ENCODE results near the gene CCDC88B. TPM values are rescaled to one million over a fixed set of nuclear protein-coding genes. Genes with fewer than 3 reads are reported as not detected.
A peak's percentile ranks its signal among the peaks of the same experiment; 100 is the strongest.

CCDC88B gene
- total RNA-seq, 2 experiments from 2014 or later, result 58.4 to 71.3 TPM

DNA sequence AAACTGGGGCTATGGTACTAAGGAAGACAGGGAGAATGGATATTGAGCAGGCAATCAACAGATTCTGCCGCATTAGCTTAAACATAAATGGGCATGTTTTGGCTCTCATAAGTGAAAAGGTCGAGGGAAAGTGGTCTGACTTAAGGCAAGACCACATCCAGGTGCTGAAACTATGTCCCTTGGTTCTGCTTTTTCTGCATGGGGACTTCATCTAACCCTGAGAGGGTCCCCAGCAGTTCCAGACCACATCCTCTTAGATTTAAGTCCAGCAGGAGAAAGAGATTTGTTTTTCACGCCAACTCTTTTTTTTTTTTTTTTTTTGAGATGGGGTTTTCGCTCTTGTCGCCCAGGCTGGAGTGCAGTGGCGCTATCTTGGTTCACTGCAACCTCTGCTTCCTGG lies 24.4 kb downstream of the CCDC88B start:
- POLR2A ChIA-PET, result no interaction called here
- ATAC-seq (no peak), DNase-seq (no peak)
- Mint-ChIP-seq H3K9me3 (ENCODE audit: low read depth) (no peaks in the 10 kb centered on the region), H3K4me1 (peaks cover 15% of the 10 kb centered on the region), H3K27ac (no peak overlapping the region), H3K4me3 (no peak overlapping the region), H3K27me3 (no peaks in the 10 kb centered on the region), H3K36me3 (ENCODE audit: low read depth) (peaks cover 53% of the 10 kb centered on the region)
- intact Hi-C loops (cut with DNase I, micrococcal nuclease), result no loop called here
- CTCF ChIA-PET, result interaction anchor here (0.7 to 1.3 kb wide), 2 partner anchors 33 to 554 kb away, joined by 3 to 4 read pairs; no protein-coding TSS in a partner anchor

DNA sequence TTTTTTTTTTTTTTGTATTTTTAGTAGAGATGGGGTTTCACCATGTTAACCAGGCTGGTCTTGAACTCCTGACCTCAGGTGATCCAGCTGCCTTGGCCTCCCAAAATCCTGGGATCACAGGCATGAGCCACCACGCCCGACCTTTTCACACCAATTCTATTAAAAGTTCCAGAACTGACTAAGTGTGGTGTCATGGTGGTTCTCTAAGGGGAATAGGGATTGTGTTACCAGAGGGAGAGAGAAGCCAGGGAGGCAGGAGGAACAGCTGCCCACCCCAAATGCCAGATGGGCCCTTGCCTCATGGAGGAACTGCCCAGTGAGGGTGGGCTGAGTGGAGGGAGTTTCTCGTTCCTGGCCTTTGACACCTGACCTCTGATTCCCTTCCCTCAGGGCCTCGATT lies 24.9 kb downstream of the CCDC88B start:
- Mint-ChIP-seq H3K9me3 (ENCODE audit: low read depth) (no peaks in the 10 kb centered on the region), H3K4me3 (no peak overlapping the region), H3K27ac (no peak overlapping the region), H3K4me1 (peaks cover 10% of the 10 kb centered on the region), H3K27me3 (no peaks in the 10 kb centered on the region), H3K36me3 (ENCODE audit: low read depth) (peaks cover 56% of the 10 kb centered on the region)
- DNase-seq (no peak), ATAC-seq (no peak)
- CTCF ChIA-PET, result interaction anchor here (0.7 to 1.3 kb wide), 2 partner anchors 33 to 554 kb away, joined by 3 to 4 read pairs; no protein-coding TSS in a partner anchor
- POLR2A ChIA-PET, result no interaction called here
- intact Hi-C loops (cut with DNase I, micrococcal nuclease), result no loop called here

DNA sequence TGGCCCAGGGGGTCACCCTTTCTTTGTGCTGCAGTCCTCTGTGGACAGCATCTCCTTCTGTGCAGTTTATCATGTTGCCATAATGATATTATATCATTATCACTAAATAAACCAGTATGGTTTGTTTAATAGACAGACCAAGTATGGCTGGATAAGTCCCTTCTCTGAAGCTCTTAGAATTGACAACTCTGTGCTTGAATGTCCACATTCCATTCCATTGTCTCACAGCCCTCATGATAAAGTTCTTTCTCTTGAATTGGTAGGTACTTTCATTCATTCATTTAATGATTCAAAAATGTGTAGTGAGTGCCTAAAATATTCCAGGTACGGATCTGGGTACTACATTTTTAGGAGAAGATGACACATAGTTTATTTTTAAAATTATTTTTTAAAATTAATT lies 26.7 kb downstream of the CCDC88B start:
- Mint-ChIP-seq H3K4me3 (no peak overlapping the region), H3K27me3 (no peaks in the 10 kb centered on the region), H3K4me1 (peaks cover 5% of the 10 kb centered on the region), H3K27ac (no peak overlapping the region), H3K9me3 (ENCODE audit: low read depth) (no peaks in the 10 kb centered on the region), H3K36me3 (ENCODE audit: low read depth) (peaks cover 49% of the 10 kb centered on the region)
- intact Hi-C loops (cut with DNase I, micrococcal nuclease), result no loop called here
- CTCF ChIA-PET, result no interaction called here
- no peak for DNase-seq
- POLR2A ChIA-PET, result no interaction called here
- ATAC-seq, result no peak

DNA sequence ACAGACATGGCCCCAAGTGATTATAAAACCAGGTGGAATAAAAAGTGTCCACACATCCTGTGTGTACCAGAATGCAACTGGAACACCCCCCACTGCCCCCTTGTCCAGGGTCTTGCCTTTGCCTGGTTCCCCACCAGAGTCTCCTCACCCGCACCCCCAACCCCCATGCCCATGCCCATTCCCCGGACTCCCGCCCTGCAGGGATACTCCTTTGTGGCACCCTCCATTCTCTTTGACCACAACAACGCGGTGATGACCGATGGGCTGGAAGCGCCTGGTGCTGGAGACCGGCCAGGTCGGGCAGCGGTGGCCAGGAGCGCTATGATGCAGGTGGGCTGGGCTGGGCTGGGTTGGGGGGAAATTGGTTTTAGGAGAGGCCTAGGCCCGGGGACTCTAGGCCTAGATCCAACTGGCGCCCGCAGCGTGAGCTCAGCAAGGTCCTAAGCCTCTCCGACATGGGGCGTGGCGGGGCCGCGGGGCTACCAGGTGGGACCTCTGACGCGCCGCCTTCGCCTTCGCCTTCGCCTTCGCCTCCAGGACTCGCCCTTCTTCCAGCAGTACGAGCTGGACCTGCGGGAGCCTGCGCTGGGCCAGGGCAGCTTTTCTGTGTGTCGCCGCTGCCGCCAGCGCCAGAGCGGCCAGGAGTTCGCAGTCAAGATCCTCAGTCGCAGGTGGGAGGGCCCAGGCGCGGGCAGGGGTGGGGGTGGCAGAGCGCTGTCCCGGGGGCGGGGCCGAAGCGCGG lies 28.1 kb downstream of the CCDC88B start:
- CTCF ChIA-PET, result interaction anchor here (0.6 to 1.8 kb wide), 2 partner anchors 11 to 283 kb away, joined by 3 to 6 read pairs; no protein-coding TSS in a partner anchor
- H3K27ac Mint-ChIP-seq, result no peak overlapping the region
- DNase-seq (no peak), ATAC-seq (no peak)
- H3K36me3 Mint-ChIP-seq (ENCODE audit: low read depth), result peaks cover 38% of the 10 kb centered on the region
- intact Hi-C loops (cut with DNase I, micrococcal nuclease), result no loop called here
- H3K9me3 Mint-ChIP-seq (ENCODE audit: low read depth), result no peaks in the 10 kb centered on the region
- H3K27me3 Mint-ChIP-seq, result no peaks in the 10 kb centered on the region
- no peaks in the 10 kb centered on the region for H3K4me1 Mint-ChIP-seq
- POLR2A ChIA-PET, result no interaction called here
- H3K4me3 Mint-ChIP-seq, result no peak overlapping the region

DNA sequence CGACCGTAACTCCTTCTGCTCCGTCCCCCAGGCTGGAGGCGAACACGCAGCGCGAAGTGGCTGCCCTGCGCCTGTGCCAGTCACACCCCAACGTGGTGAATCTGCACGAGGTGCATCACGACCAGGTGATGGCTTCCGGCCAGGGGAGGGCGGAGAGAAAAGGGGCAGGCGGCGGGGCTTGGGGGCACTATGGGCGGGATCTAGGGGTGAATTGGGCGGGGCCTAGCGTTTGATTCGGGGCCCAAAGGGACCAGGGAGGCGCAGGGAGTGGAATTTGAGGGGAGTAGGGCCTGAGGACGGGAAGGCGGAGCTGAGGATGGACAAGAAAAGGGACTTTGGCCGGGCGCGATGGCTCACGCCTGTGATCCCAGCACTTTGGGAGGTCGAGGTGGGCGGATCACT lies 28.7 kb downstream of the CCDC88B start:
- H3K27me3 Mint-ChIP-seq, result no peaks in the 10 kb centered on the region
- no peak overlapping the region for H3K4me3 Mint-ChIP-seq
- H3K27ac Mint-ChIP-seq, result no peak overlapping the region
- DNase-seq (no peak), ATAC-seq (no peak)
- POLR2A ChIA-PET, result no interaction called here
- peaks cover 37% of the 10 kb centered on the region for H3K36me3 Mint-ChIP-seq (ENCODE audit: low read depth)
- CTCF ChIA-PET, result interaction anchor here (1.8 kb wide), 1 partner anchor 12 kb away, joined by 6 read pairs; no protein-coding TSS in a partner anchor
- H3K9me3 Mint-ChIP-seq (ENCODE audit: low read depth), result no peaks in the 10 kb centered on the region
- intact Hi-C loops (cut with DNase I, micrococcal nuclease), result no loop called here
- H3K4me1 Mint-ChIP-seq, result no peaks in the 10 kb centered on the region

DNA sequence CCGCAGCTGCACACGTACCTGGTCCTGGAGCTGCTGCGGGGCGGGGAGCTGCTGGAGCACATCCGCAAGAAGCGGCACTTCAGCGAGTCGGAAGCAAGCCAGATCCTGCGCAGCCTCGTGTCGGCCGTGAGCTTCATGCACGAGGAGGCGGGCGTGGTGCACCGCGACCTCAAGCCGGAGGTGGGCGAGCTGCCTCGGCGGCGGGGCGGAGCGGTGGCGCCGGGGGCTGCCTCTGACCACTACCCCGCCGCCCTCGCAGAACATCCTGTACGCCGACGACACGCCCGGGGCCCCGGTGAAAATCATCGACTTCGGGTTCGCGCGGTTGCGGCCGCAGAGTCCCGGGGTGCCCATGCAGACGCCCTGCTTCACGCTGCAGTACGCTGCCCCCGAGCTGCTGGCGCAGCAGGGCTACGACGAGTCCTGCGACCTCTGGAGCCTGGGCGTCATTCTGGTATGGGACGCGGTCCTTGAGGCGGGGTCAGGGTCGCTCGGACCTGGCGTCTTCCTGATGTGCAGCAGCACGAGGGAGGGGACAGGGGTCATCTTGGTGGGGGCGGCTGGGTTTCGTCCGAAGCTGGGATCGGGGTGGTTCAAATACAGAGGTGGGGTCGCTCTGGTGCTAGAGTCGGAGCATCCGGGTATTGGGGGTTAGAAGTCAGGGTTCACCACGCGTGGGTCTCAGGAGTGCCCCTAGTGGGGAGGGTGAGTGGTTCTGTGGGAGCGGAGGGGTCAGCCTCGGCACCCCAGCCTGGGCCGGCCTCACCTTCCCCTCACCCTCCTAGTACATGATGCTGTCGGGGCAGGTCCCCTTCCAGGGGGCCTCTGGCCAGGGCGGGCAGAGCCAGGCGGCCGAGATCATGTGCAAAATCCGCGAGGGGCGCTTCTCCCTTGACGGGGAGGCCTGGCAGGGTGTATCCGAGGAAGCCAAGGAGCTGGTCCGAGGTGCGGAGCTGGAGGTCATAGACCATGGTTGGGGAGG lies 29.7 kb downstream of the CCDC88B start:
- ChIA-PET POLR2A (no interaction called here), CTCF (no interaction called here)
- Mint-ChIP-seq H3K9me3 (ENCODE audit: low read depth) (no peaks in the 10 kb centered on the region), H3K36me3 (ENCODE audit: low read depth) (peaks cover 34% of the 10 kb centered on the region), H3K4me3 (no peak overlapping the region), H3K4me1 (no peaks in the 10 kb centered on the region), H3K27me3 (no peaks in the 10 kb centered on the region), H3K27ac (no peak overlapping the region)
- DNase-seq (no peak), ATAC-seq (no peak)
- intact Hi-C loops (cut with DNase I, micrococcal nuclease), result no loop called here

DNA sequence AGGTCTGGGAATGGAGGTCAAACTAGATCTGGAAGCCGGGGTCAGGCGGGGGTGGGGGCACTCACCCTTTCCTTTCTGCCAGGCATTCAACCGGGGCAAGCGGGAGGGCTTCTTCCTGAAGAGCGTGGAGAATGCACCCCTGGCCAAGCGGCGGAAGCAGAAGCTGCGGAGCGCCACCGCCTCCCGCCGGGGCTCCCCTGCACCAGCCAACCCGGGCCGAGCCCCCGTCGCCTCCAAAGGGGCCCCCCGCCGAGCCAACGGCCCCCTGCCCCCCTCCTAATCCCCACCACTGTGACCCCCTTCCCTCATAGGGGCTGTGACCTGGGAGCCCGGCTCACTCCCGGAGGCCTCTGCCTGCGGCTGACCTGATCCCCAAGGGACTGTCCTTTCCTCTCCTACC lies 31.2 kb downstream of the CCDC88B start:
- Mint-ChIP-seq H3K27ac (no peak overlapping the region), H3K27me3 (no peaks in the 10 kb centered on the region), H3K4me3 (no peak overlapping the region), H3K9me3 (ENCODE audit: low read depth) (no peaks in the 10 kb centered on the region), H3K36me3 (ENCODE audit: low read depth) (peaks cover 22% of the 10 kb centered on the region), H3K4me1 (no peaks in the 10 kb centered on the region)
- no peak for ATAC-seq
- ChIA-PET CTCF (interaction anchor here (0.7 kb wide), 1 partner anchor 79 kb away, joined by 4 read pairs; no protein-coding TSS in a partner anchor), POLR2A (no interaction called here)
- no peak for DNase-seq
- intact Hi-C loops (cut with DNase I, micrococcal nuclease), result no loop called here

DNA sequence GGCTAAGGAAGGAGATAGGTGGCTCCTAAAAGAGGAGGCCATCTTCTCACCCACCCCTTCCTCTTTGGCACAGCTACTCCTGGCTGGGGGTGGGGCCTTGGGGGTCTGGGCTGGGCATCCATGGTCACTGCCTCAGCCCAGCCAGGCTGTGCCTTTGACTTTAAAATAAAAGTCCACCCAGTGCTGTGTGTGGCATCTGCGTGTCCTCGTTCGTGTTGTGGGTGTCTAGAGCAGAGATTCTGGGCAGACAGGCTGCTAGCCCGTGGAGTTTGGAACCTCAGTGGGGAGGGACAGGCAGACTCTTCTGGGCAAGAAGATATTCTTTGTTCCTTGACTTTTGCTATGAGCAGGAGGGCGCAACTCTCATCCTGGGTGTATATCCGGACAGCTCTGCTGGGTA lies 32.0 kb downstream of the CCDC88B start:
- CTCF ChIA-PET, result interaction anchor here (0.9 to 2.0 kb wide), 3 partner anchors 11 to 77 kb away, joined by 3 to 5 read pairs (median 4); no protein-coding TSS in a partner anchor
- ATAC-seq, result no peak

DNA sequence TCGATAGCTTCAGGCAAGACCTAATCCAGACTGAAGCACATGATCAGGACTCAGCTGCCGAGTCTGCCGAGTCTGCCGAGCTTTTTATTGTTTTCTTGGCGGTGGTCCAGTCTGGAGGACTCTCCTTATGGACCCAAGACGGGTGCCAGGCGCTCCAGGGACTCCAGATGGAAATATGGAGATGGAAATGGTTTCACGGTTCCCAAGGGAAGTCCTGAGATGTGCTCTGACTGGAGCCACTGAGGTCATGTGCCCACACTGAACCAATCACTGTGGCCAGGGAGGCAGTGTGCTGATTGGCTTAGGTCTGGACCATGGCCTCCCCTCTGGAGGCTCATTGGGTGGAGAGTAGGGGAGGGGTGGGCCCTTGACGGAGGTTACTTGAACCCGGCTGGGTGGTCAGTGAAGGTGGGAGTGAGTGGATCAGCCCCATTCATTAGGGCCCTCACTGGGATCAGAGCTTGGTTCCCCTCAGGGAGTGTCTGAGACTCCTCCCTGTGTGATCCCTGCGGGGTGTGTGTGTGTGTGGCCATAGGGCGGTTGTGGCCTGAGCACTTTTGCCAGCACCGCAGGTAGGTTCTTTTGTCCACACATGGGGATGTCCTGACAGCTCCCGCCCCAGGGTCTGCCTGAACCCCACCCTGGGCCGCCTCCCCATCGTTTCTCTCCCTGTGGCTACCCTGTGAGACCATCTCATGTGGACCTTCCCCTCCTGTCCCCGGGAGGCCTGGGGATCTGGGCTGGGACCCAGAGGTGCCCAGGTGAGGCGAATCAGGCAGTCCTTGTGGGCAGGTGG lies 33.0 kb downstream of the CCDC88B start:
- Mint-ChIP-seq H3K9me3 (ENCODE audit: low read depth) (no peaks in the 10 kb centered on the region), H3K4me1 (no peaks in the 10 kb centered on the region), H3K27ac (no peak overlapping the region), H3K36me3 (ENCODE audit: low read depth) (peaks cover 15% of the 10 kb centered on the region), H3K27me3 (no peaks in the 10 kb centered on the region), H3K4me3 (no peak overlapping the region)
- CTCF ChIA-PET, result interaction anchor here (0.5 to 2.0 kb wide), 4 partner anchors 12 to 627 kb away, joined by 3 to 5 read pairs (median 4); no protein-coding TSS in a partner anchor
- DNase-seq (no peak), ATAC-seq (peak; percentile 74)
- intact Hi-C loops (cut with DNase I, micrococcal nuclease), result no loop called here
- POLR2A ChIA-PET, result interaction anchor here (0.8 kb wide), 1 partner anchor 76 kb away, joined by 3 read pairs; no protein-coding TSS in a partner anchor

More for the DNA sequence above, 32.0 kb downstream of the CCDC88B start:
- Mint-ChIP-seq H3K4me1 (no peaks in the 10 kb centered on the region), H3K36me3 (ENCODE audit: low read depth) (peaks cover 15% of the 10 kb centered on the region), H3K27me3 (no peaks in the 10 kb centered on the region), H3K4me3 (no peak overlapping the region), H3K27ac (no peak overlapping the region), H3K9me3 (ENCODE audit: low read depth) (no peaks in the 10 kb centered on the region)
- POLR2A ChIA-PET, result interaction anchor here (0.8 kb wide), 1 partner anchor 77 kb away, joined by 3 read pairs; no protein-coding TSS in a partner anchor
- no peak for DNase-seq
- intact Hi-C loops (cut with DNase I, micrococcal nuclease), result no loop called here

DNA sequence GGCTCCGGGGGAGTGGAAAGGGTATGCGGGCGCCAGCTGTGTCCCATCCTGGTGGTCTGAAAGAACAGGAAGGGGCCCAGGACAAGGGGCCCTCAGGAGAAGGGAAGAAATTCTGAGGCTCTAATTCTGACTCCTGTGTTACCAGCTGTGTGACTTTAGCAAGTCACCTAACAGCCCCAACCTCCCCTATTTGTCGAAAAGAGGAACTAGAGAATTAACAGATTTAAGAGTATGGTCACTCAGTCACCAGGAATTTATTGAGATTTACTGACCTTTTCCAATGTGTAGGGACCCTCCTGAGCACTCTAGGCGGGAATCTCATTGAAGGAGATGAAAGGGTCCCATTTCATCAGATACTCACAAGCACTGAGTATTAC lies 33.6 kb downstream of the CCDC88B start:
- POLR2A ChIA-PET, result no interaction called here
- intact Hi-C loops (cut with DNase I, micrococcal nuclease), result no loop called here
- Mint-ChIP-seq H3K9me3 (ENCODE audit: low read depth) (no peaks in the 10 kb centered on the region), H3K36me3 (ENCODE audit: low read depth) (peaks cover 13% of the 10 kb centered on the region), H3K27ac (no peak overlapping the region), H3K4me1 (no peaks in the 10 kb centered on the region), H3K4me3 (no peak overlapping the region), H3K27me3 (no peaks in the 10 kb centered on the region)
- ATAC-seq, result no peak
- CTCF ChIA-PET, result interaction anchor here (0.5 to 2.0 kb wide), 3 partner anchors 13 to 627 kb away, joined by 3 to 5 read pairs (median 3); no protein-coding TSS in a partner anchor
- DNase-seq, result no peak

DNA sequence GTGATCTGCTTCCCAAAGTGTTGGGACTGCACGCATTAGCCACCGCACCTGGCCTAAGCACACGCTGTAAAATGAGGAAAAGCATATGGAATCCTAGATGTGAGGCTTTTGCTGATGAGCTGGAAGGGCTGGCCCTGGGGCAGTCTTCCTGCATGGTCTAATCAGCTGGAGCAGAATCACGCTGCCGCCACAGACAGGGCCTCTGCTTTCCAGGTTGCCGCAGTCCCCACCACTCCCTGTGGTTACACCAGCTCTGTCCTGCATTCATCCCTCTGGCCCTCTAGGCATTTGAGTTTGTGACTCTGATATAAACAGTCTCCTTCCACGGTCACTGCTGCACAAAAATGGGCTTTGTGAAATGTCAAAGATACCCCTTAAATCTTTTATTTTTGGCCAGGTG lies 36.1 kb downstream of the CCDC88B start:
- Mint-ChIP-seq H3K36me3 (ENCODE audit: low read depth) (no peaks in the 10 kb centered on the region), H3K27me3 (no peaks in the 10 kb centered on the region), H3K4me1 (no peaks in the 10 kb centered on the region), H3K9me3 (ENCODE audit: low read depth) (no peaks in the 10 kb centered on the region), H3K4me3 (no peak overlapping the region), H3K27ac (no peak overlapping the region)
- ATAC-seq (no peak), DNase-seq (no peak)
- CTCF ChIA-PET, result interaction anchor here (0.7 kb wide), 1 partner anchor 262 kb away, joined by 4 read pairs; no protein-coding TSS in a partner anchor
- intact Hi-C loops (cut with DNase I, micrococcal nuclease), result no loop called here
- POLR2A ChIA-PET, result interaction anchor here (0.6 to 0.7 kb wide), 2 partner anchors 382 to 576 kb away, joined by 6 read pairs; no protein-coding TSS in a partner anchor
